NCI-H146 treated with DMSO at 0.1 percent for 48 hours (cell line): ENCODE measurements around the gene ZFR2.
A peak's percentile ranks its signal among the peaks of the same experiment; 100 is the strongest.
"Not testable (repeated sequence)": the region's sequence is repeated elsewhere in the genome, so short reads cannot be mapped to it uniquely, and the experiment has no call there.

Experiments
- DNase-seq: peaks from one replicate; lab custom pipeline; 2025; ENCODE audit not compliant: unreplicated experiment; lab: John Stamatoyannopoulos, UW

ZFR2 gene

GRCh38 chr19:3874695-3875094, 5.9 kb upstream of the ZFR2 start:
- DNase-seq: not testable (repeated sequence)

DNA sequence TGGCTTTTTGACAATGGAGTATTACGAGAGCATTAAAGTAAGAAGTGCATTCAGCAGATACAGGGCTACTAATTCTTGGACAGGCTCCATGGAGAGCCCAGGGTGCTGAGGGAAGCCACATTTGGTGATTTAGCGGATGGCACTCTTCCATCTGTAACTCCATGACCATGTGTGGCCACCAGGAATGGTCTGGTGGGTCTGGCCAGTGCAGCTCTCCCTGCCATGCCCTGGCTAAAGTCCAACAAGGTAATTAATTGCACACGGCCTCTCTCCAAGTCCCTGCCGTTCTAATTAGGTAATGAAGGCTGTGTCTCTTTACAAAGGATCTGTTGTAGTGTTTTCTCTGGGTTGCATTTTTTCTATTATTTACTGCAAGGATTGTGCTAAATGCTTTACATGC, 4.3 kb upstream of the ZFR2 start:
- DNase-seq: peak; percentile 18

DNA sequence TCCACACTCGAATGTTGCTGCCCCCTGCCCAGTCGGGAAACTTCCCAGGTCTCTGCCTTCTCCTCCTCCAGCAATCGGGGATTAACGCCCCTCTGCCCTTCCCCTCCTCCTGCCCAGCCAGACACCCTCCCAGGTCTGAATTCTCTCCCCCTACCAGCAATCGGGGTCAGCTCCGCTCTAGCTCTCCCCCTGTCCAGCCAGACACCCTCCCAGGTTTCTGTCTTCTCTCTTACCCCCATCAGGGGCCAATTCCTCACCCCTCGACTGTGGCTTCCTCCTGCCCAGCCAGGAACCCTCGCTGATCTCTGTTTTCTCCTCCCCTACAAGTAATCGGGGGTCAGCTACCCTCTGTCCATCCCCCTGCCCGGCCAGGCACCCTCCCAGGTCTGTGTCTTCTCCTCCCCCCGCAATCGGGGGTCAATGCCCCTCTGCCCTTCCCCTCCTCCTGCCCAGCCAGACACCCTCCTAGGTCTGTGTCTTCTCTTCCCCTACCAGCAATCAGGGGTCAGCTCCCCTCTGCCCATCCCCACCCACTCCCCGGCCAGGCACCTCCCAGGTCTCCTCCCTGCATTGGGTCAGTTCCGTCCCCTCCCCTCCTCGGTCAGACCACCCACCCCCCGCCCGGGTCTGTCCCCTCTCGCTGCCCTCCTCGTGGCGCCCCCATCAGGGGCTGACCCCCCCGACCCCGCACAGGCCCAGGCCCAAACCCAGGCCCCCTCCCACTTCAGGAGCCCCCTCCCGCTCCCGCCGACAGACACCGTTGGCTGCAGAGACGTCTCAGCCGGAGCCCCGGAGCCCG, 668 bp downstream of the ZFR2 start:
- DNase-seq: no peak

GRCh38 chr19:3866910-3867638, 1.8 kb downstream of the ZFR2 start:
- no peak for DNase-seq

GRCh38 chr19:3863648-3864047, 5.2 kb downstream of the ZFR2 start:
- no peak for DNase-seq

DNA sequence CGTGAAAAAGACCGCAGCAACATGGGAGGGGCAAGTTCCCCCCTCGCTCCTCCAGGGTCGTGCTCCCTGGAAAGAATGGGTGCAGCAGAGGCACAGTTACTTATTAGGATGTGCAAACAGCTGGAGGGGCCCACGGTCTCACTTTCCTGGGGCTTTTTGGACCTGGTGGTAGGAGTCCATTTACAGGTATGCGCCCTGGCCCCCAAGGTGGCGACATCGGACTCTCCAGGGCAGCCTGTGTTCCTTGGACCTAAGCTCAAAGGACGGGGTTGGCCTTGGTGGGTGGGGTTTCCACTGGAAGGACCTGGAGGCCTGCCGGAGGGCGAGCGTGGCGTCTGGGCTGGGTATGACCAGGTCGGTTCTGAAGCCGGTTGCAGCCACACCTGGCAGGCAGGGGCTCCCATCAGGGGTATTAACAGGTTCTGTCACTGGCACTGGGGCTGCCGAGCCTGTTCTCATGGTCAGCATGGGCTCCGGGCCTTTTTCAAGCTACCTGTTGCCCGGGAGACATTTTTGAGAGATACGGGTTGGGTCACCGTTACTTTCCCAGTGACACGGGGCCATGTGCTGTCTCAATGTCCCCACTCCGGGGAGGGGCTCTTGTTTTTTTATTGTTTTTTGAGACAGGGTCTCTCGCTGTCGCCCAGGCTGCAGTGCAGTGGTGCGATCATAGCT, 5.9 kb downstream of the ZFR2 start:
- DNase-seq: no peak

DNA sequence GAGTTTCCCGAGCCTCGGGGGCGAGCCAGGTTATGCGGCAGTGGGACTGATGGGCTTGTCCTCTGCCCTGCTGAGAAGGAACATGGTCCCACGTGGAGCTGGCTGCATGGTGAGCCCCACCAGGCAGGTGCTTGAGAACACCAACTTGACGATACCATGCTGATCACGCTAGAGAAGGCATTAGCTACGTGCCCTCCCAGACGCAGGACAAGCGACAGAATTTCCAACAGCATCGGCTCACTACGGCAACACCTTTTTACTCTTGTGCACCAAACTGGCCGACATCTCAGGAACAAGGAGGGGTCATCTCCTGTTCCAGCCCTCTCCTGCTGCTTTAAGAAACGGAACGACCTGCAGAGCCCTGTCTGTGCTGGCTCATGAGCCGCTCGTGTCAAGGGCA, 8.3 kb downstream of the ZFR2 start:
- DNase-seq: no peak

DNA sequence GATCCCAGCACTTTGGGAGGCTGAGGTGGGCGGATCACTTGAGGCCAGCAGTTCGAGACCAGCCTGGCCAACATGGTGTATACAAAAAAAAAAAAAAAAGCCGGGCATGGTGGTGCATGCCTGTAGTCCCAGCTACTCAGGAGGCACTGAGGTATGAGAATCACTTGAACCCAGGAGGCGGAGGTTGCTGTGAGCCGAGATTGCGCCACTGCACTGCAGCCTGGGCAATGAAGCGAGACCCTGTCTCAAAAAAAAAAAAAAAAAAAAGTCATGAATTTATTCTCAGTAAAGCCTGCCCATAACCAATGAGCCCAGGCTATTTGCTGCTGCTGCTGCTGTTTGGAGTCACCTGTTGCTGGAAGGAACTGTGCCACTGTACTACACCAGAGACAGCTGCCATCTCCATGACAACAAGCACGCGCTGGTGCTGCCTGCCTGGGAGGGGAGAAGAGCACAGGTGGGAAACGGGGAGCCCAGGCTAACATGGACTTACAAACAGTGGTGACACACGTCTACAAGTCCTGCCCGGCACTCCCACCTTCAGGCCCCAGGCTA, 11.3 kb downstream of the ZFR2 start:
- DNase-seq: peak; percentile 24

DNA sequence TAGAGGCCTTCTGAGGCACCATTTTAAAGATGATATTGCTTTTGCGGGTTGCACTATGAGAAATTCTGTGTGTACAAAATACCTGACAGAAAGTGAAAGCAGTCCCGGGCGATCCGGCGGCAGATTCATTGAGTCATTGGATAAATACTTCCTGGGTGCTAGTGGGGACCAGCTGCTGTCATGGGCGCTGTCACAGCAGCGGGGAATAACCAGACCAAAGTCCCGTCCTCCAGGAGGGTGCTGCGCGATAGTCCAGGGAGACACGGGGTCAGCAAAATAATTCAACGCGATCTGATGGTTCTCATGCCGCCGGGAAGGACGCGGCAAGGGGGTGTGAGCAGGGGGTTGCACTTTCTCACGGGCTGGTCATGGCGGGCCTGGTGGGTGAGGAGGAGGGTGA, 13.5 kb downstream of the ZFR2 start:
- no peak for DNase-seq

- no peak for DNase-seq
These were observed 16.1 kb downstream of the ZFR2 start for GRCh38 chr19:3852614-3853254.

- DNase-seq: no peak
These were observed 16.7 kb downstream of the ZFR2 start for GRCh38 chr19:3852177-3852511.

GRCh38 chr19:3851254-3852176, 17.3 kb downstream of the ZFR2 start:
- DNase-seq: no peak

GRCh38 chr19:3850320-3850972, 18.4 kb downstream of the ZFR2 start:
- DNase-seq: no peak

GRCh38 chr19:3849787-3850186, 19.1 kb downstream of the ZFR2 start:
- DNase-seq: no peak

- DNase-seq: no peak
These were observed 19.7 kb downstream of the ZFR2 start for GRCh38 chr19:3849092-3849491.

GRCh38 chr19:3844596-3844995, 24.2 kb downstream of the ZFR2 start:
- DNase-seq: no peak

DNA sequence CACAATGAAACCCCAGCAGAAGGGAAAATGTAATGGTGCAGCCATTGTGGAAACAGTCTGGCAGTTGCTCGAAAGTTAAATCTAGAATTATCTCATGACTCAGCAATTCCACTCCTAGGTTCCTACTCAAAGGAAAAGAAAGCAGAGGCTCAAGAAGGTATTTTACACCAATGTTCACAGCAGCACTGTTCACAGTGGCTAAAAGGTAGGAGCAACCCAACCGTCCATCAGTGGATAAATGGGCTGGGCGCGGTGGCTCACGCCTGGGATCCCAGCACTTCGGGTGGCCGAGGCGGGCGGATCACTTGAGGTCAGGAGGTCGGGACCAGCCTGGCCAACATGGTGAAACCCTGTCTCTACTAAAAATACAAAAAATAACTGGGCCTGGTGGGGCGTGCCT, 25.9 kb downstream of the ZFR2 start:
- DNase-seq: no peak

DNA sequence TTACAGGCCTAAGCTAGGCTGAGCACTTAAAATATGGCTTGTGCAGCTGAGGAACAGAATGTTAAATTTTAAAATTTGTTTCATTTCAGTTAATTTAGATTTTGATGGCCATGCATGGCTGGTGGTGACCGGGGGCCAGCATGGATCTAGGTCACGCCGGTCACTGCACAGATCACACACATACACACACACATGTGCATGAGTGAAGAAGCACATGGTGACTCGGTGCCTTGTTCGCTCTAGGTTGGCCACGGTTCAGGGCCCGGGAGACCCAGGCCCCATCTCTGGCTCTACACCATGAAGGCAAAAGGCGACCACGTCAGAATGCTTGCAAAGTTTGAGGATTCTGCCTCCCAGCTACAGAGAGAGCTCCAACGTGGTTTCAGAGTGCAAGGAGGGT, 28.0 kb downstream of the ZFR2 start:
- no peak for DNase-seq

- no peak for DNase-seq
These were observed 28.9 kb downstream of the ZFR2 start for GRCh38 chr19:3839941-3840340.

DNA sequence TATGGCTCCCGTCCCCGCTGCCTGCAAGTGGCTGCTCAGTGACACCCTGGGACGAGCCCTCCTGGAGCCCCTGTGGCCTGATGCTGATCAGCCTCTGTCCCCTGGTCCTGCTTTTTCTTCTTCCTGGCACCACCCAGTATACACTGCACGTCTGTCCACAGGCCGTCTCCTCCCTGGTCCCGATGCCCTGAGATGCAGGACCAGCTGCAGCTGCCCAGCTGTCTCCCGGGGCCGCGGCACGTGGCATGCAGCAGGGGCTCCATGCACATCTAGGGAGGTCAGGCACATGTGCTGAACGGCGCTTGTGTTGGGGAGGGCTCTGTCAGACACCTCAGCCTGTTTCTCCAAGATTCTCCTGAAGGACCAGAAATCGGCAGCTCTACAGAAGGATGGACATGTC, 30.2 kb downstream of the ZFR2 start:
- DNase-seq: no peak
